ENCODE measurements around the gene TMEM255A.

DNA sequence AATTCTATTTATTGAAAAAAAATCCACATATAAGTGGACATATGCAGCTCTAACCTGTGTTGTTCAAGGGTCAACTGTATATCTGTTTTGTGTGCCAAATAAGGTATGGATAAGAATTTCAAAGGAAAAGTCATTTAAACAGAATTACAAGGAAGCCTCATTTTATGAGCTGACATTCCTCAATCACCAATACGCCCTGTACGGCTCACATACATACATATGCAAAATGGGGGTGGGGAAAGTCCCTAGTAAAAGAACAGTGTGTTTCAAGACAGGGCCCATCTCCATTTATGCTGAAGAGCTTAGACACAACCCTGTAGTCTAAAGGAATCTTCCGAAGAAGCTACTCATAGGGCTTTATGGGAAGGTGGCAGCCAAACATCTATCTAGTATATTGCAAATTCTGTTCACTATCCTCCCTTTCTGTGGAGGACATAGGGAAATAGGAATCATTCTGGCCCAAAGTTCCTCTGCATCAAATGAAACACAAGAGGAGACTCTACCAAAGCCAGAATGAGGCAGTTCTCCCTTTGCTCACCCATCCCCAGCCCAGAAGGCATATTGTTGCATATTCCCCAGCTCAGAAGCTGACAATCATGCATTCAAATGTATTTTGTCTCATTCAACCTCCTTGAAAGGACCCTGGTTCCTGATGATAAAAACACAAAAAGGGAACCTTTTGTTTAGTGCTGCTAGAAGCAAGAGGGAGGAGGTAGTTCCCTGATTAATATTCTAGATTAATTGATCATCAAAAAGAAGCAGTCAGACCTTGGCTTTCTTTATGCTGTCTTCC, 74.4 kb downstream of the TMEM255A start:
- TF ChIP-seq, protein P1, sequence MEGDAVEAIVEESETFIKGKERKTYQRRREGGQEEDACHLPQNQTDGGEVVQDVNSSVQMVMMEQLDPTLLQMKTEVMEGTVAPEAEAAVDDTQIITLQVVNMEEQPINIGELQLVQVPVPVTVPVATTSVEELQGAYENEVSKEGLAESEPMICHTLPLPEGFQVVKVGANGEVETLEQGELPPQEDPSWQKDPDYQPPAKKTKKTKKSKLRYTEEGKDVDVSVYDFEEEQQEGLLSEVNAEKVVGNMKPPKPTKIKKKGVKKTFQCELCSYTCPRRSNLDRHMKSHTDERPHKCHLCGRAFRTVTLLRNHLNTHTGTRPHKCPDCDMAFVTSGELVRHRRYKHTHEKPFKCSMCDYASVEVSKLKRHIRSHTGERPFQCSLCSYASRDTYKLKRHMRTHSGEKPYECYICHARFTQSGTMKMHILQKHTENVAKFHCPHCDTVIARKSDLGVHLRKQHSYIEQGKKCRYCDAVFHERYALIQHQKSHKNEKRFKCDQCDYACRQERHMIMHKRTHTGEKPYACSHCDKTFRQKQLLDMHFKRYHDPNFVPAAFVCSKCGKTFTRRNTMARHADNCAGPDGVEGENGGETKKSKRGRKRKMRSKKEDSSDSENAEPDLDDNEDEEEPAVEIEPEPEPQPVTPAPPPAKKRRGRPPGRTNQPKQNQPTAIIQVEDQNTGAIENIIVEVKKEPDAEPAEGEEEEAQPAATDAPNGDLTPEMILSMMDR (conservative IDR thresholded peaks at IDR 0.05; ENCODE audit: low read length), result no peak
- TF ChIP-seq EZH2phosphoT487 (IDR thresholded peaks at IDR 0.05; ENCODE audit: borderline replicate concordance, low read depth, low read length), result no peak

Measured in OCI-LY7 (cell line).